H1 (cell line): ENCODE data around the gene MZT1. TPM values are rescaled to one million over a fixed set of nuclear protein-coding genes. Genes with fewer than 3 reads are reported as not detected.

Source experiments
- CTCF ChIA-PET: fragments of 300-600 bp; sonication (Branson Sonifier 250); formaldehyde crosslinking; loops from one replicate; lab custom pipeline; 2021; ENCODE audit not compliant: partially characterized antibody; lab: Charles Lee
- POLR2A ChIA-PET: fragments of 300-600 bp; sonication (Branson Sonifier 250); formaldehyde crosslinking; loops from one replicate; lab custom pipeline; 2021; ENCODE audit warnings: inconsistent platforms; ENCODE audit not compliant: partially characterized antibody; lab: Charles Lee
- DNase-seq, 2 experiments: peaks; one replicate each; pipeline versions ENCODE4 v3.0.0 to v3.0.0-alpha.2; 2010 to 2022; ENCODE audit warnings: low spot score in 2 of 2, low read depth in 1 of 2, mixed read lengths in 1 of 2
- FAIRE-seq: peaks from 2 replicates; lab custom pipeline; 2011; peaks lifted over from hg19 to GRCh38; lab: Jason Lieb, UNC
- H2AFZ ChIP-seq: 2 replicates; pipeline ENCODE4 v1.8.1; 2012; ENCODE audit warnings: low read length, inconsistent platforms
- H2AK5ac ChIP-seq: 2 replicates; pipeline ENCODE4 v1.6.1; 2013; ENCODE audit warnings: low read depth, low read length
- H2BK120ac ChIP-seq: replicated peaks from 2 replicates; pipeline ENCODE3; 2013; ENCODE audit warnings: low read depth, low read length, inconsistent platforms
- H2BK12ac ChIP-seq: 2 replicates; pipeline ENCODE4 v1.6.1; 2013; ENCODE audit warnings: low read depth, low read length
- H2BK15ac ChIP-seq: 2 replicates; pipeline ENCODE4 v1.6.1; 2013; ENCODE audit warnings: low read length
- H2BK20ac ChIP-seq: 2 replicates; pipeline ENCODE4 v1.6.1; 2013; ENCODE audit warnings: low read length
- H2BK5ac ChIP-seq: 2 replicates; pipeline ENCODE4 v1.6.1; 2013; ENCODE audit warnings: low read depth, low read length
- H3K14ac ChIP-seq: 2 replicates; pipeline ENCODE4 v1.6.1; 2013; ENCODE audit warnings: inconsistent platforms; ENCODE audit not compliant: insufficient read length
- H3K18ac ChIP-seq: 2 replicates; pipeline ENCODE4 v1.6.1; 2013; ENCODE audit warnings: low read length; ENCODE audit errors: extremely low read depth
- H3K23ac ChIP-seq: 2 replicates; pipeline ENCODE4 v1.6.1; 2013; ENCODE audit warnings: inconsistent platforms; ENCODE audit not compliant: insufficient read length
- H3K23me2 ChIP-seq: 2 replicates; pipeline ENCODE4 v1.6.1; 2013; ENCODE audit warnings: low read depth, low read length
- H3K27ac ChIP-seq: 2 replicates; pipeline ENCODE4 v1.6.1; 2011; ENCODE audit warnings: low read depth, low read length, inconsistent platforms
- H3K27me3 ChIP-seq, 4 experiments: replicated peaks in 1 of 4; 1 replicate in 1 of 4; 2 replicates in 3 of 4; pipeline versions ENCODE4 v1.6.1 to v1.8.1; 2011 to 2013; ENCODE audit warnings: low read length in 3 of 4, mild to moderate bottlenecking in 3 of 4, inconsistent platforms in 2 of 4, mixed read lengths in 2 of 4, moderate library complexity in 1 of 4; ENCODE audit not compliant: control insufficient read depth in 3 of 4, insufficient read depth in 3 of 4; ENCODE audit errors: extremely low read depth in 1 of 4
- H3K36me3 ChIP-seq, 4 experiments: 2 replicates each; pipeline versions ENCODE4 v1.6.1 to v1.8.1; 2011 to 2013; ENCODE audit warnings: mild to moderate bottlenecking in 4 of 4, low read length in 3 of 4, moderate library complexity in 2 of 4, control low read depth in 1 of 4, inconsistent platforms in 1 of 4; ENCODE audit not compliant: insufficient read depth in 4 of 4, control insufficient read depth in 2 of 4
- H3K4ac ChIP-seq: replicated peaks from 2 replicates; pipeline ENCODE3; 2013; ENCODE audit warnings: low read length, low read depth, mixed read lengths, inconsistent platforms; ENCODE audit not compliant: insufficient read length
- H3K4me1 ChIP-seq, 4 experiments: replicated peaks in 1 of 4; 1 replicate in 1 of 4; 2 replicates in 3 of 4; pipeline versions ENCODE4 v1.6.1 to v1.8.1; 2011 to 2013; ENCODE audit warnings: low read length in 3 of 4, inconsistent platforms in 2 of 4, mixed read lengths in 1 of 4; ENCODE audit not compliant: insufficient read depth in 4 of 4, control insufficient read depth in 3 of 4
- H3K4me2 ChIP-seq, 2 experiments: 2 replicates each; pipeline versions ENCODE4 v1.6.1 to v1.8.1; 2011 to 2013; ENCODE audit warnings: low read depth in 2 of 2, low read length in 2 of 2, control low read depth in 1 of 2, inconsistent platforms in 1 of 2, mild to moderate bottlenecking in 1 of 2; ENCODE audit not compliant: insufficient read depth in 1 of 2
- H3K4me3 ChIP-seq, 4 experiments: fragments of 200-600, 300-600 bp in 1 of 4; sonication (generic), shearing (Covaris generic), sonication (Bioruptor Twin) in 1 of 4; 2 replicates each; pipeline versions ENCODE4 v1.5.1 to v1.8.1; 2011 to 2016; ENCODE audit warnings: low read length in 4 of 4, low read depth in 3 of 4, control low read depth in 2 of 4, inconsistent platforms in 2 of 4, mild to moderate bottlenecking in 2 of 4, mixed read lengths in 1 of 4, moderate library complexity in 1 of 4; ENCODE audit not compliant: insufficient read depth in 2 of 4; ENCODE audit errors: extremely low read depth in 1 of 4
- H3K56ac ChIP-seq: replicated peaks from 2 replicates; pipeline ENCODE3; 2013; ENCODE audit warnings: low read depth, mild to moderate bottlenecking, mixed read lengths, low read length, inconsistent platforms; ENCODE audit not compliant: insufficient read length
- H3K79me1 ChIP-seq: 2 replicates; pipeline ENCODE4 v1.6.1; 2013; ENCODE audit warnings: low read depth, low read length, control low read depth
- H3K79me2 ChIP-seq, 2 experiments: 2 replicates each; pipeline versions ENCODE4 v1.6.1 to v1.8.1; 2012 to 2013; ENCODE audit warnings: low read length in 2 of 2, mild to moderate bottlenecking in 2 of 2, inconsistent platforms in 1 of 2; ENCODE audit not compliant: insufficient read depth in 2 of 2, control insufficient read depth in 1 of 2
- H3K9ac ChIP-seq, 4 experiments: replicated peaks in 1 of 4; 1 replicate in 1 of 4; 2 replicates in 3 of 4; pipeline versions ENCODE4 v1.6.1 to v1.8.1; 2011 to 2013; ENCODE audit warnings: low read depth in 3 of 4, low read length in 3 of 4, control low read depth in 2 of 4, mild to moderate bottlenecking in 2 of 4, moderate library complexity in 2 of 4, inconsistent platforms in 1 of 4; ENCODE audit errors: extremely low read depth in 1 of 4
- H3K9me3 ChIP-seq, 2 experiments: 2 replicates each; pipeline versions ENCODE4 v1.6.1 to v1.8.1; 2012 to 2013; ENCODE audit warnings: mild to moderate bottlenecking in 2 of 2, moderate library complexity in 2 of 2, control low read depth in 1 of 2, inconsistent platforms in 1 of 2, low read depth in 1 of 2, low read length in 1 of 2, mixed read lengths in 1 of 2; ENCODE audit not compliant: insufficient read depth in 2 of 2
- H4K20me1 ChIP-seq, 2 experiments: replicated peaks in 1 of 2; 2 replicates each; pipeline versions ENCODE3 to v1.8.1; 2011 to 2013; ENCODE audit warnings: inconsistent platforms in 2 of 2, low read length in 2 of 2, mild to moderate bottlenecking in 1 of 2; ENCODE audit not compliant: insufficient read depth in 2 of 2, control insufficient read depth in 1 of 2
- H4K5ac ChIP-seq: 2 replicates; pipeline ENCODE4 v1.6.1; 2013; ENCODE audit warnings: low read length, low read depth, mixed read lengths, inconsistent platforms; ENCODE audit not compliant: insufficient read length
- H4K8ac ChIP-seq: 2 replicates; pipeline ENCODE4 v1.8.0; 2013; ENCODE audit warnings: mild to moderate bottlenecking, moderate library complexity, low read length, inconsistent platforms; ENCODE audit not compliant: insufficient read depth; ENCODE audit errors: extremely low read depth
- H4K91ac ChIP-seq: replicated peaks from 2 replicates; pipeline ENCODE3; 2013; ENCODE audit warnings: low read length, mixed read lengths, inconsistent platforms; ENCODE audit not compliant: insufficient read length
- ASH2L ChIP-seq: fragments of 200-600, 300-600 bp; sonication (generic); IDR thresholded peaks from one replicate; pipeline ENCODE4 v1.7.1; 2017; ENCODE audit warnings: low read length
- CREB1 ChIP-seq: IDR thresholded peaks from 2 replicates; pipeline ENCODE4 v1.6.1; 2012; ENCODE audit warnings: inconsistent platforms
- CTBP2 ChIP-seq: IDR thresholded peaks from 2 replicates; pipeline ENCODE4 v1.7.0; 2011; ENCODE audit warnings: borderline replicate concordance, mild to moderate bottlenecking, moderate library complexity, mixed read lengths, low read length; ENCODE audit not compliant: insufficient read depth, insufficient read length
- GTF2F1 ChIP-seq: IDR thresholded peaks from 2 replicates; pipeline ENCODE4 v1.6.1; 2012; ENCODE audit warnings: low read depth, low read length, improper control_type of control experiment, borderline replicate concordance
- KDM5A ChIP-seq: fragments of 200-600 bp; IDR thresholded peaks from 2 replicates; pipeline ENCODE4 v1.7.1; 2012; ENCODE audit warnings: mild to moderate bottlenecking, low read length, inconsistent platforms, mixed read lengths
- RBBP5 ChIP-seq: IDR thresholded peaks from 2 replicates; pipeline ENCODE4 v1.7.1; 2012; ENCODE audit warnings: low read depth, mild to moderate bottlenecking, inconsistent platforms, low read length, moderate library complexity, borderline replicate concordance
- RFX5 ChIP-seq: IDR thresholded peaks from 2 replicates; pipeline ENCODE4 v1.6.1; 2011; ENCODE audit warnings: low read depth, low read length, improper control_type of control experiment, borderline replicate concordance
- RXRA ChIP-seq: IDR thresholded peaks from 2 replicates; pipeline ENCODE4 v1.6.1; 2011; ENCODE audit warnings: low read depth, mild to moderate bottlenecking, low read length, moderate library complexity; ENCODE audit not compliant: insufficient read depth
- SAP30 ChIP-seq: fragments of 300-600 bp; sonication (generic); IDR thresholded peaks from 2 replicates; pipeline ENCODE4 v1.7.1; 2012; ENCODE audit warnings: low read length, moderate library complexity, mild to moderate bottlenecking, inconsistent platforms; ENCODE audit not compliant: insufficient read depth, insufficient replicate concordance
- TEAD4 ChIP-seq: IDR thresholded peaks from 2 replicates; pipeline ENCODE4 v1.6.1; 2012; ENCODE audit warnings: low read depth, low read length, inconsistent platforms, mixed read lengths
- WGBS, 2 experiments: shearing (Covaris generic) in 1 of 2; methylation state at CpG; one replicate each; pipeline versions ENCODE4 v1.1.6 to v1.1.7; 2013 to 2015; ENCODE audit warnings: low lambda C conversion rate in 2 of 2, mixed read lengths in 2 of 2, inconsistent platforms in 1 of 2, low coverage in 1 of 2, missing lambda C conversion rate in 1 of 2; ENCODE audit not compliant: insufficient replicate concordance in 2 of 2, insufficient coverage in 1 of 2, insufficient read length in 1 of 2; ENCODE audit errors: extremely low coverage in 1 of 2, missing lambda C conversion rate in 1 of 2; 5-methylcytosine and 5-hydroxymethylcytosine counted together
- polyA plus RNA-seq, 7 experiments: library from polyadenylated mRNA; depleted of rRNA in 3 of 7; stranded (reverse) in 5 of 7; unstranded in 2 of 7; fragments of >200 nt in 5 of 7; fragments of 200-250 nt in 2 of 7; gene quantifications; 1 replicate in 5 of 7; 2 replicates in 1 of 7; 4 replicates in 1 of 7; pipeline versions ENCODE4 v1.2.1 to v1.2.3, GENCODE V29; 2011 to 2013; ENCODE audit warnings: missing spikeins in 2 of 7, mixed read lengths in 2 of 7
- total RNA-seq: library from RNA; stranded (reverse); fragmentation: NEBNext Ultra II Directional; extraction: Animal tissue kit (Norgen Biotek cat#: 25700); gene quantifications from 2 replicates; pipeline ENCODE4 v1.2.1, GENCODE V29; 2021

Gene MZT1
- total and polyA plus RNA-seq, 2 of the 8 experiments (the other 6 are each of a cell fraction or from before 2014, with no cell fraction given): 8.8 to 25.2 TPM

DNA sequence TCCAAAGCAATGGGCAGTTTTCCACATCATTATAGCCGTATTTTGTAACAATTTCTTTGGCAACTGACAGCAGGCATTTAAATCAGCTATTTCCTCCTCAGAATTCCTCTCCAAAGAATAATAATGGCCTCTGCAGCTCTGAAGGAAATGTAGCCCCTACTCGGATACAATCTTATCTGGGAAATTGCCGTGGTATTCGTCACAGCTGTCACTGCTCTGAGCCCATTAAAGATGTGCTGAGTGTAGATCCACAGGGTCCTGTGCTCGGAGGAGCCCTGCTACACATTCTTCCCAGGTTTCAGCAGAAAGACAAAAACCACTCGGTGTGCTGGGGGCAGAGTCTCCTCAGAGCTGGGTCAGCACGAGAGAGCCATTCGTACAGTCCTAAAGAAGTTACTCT lies 33.1 kb downstream of the MZT1 start:
- Histone ChIP-seq H3K14ac (no peak overlapping the region), H2AFZ (no peak overlapping the region), H3K9ac (no peak overlapping the region), H3K9me3 (peaks cover 19 to 24% of the 10 kb centered on the region in 2 experiments), H2BK12ac (no peak overlapping the region), H3K27ac (no peak overlapping the region), H4K91ac (no peak overlapping the region), H3K18ac (no peak overlapping the region), H3K79me2 (no peaks in the 10 kb centered on the region), H3K23me2 (no peaks in the 10 kb centered on the region; the same call in 1 of the 2 replicates), H3K23ac (no peak overlapping the region), H2BK15ac (no peak overlapping the region), H2AK5ac (no peak overlapping the region), H3K56ac (no peak overlapping the region), H2BK5ac (no peak overlapping the region), H2BK120ac (no peak overlapping the region), H3K4me1 (no peaks in the 10 kb centered on the region), H3K4me3 (no peak overlapping the region), H3K36me3 (no peaks in the 10 kb centered on the region; a peak in 2 of 8 replicates), H3K79me1 (no peaks in the 10 kb centered on the region), H4K5ac (no peak overlapping the region), H2BK20ac (no peak overlapping the region), H4K20me1 (no peaks in the 10 kb centered on the region), H3K27me3 (no peaks in the 10 kb centered on the region), H3K4me2 (no peak overlapping the region), H3K4ac (no peak overlapping the region), H4K8ac (no peak overlapping the region)
- 91% methylated on average over 8 of the region's 8 CpGs; no CpG with 5 or more reads in 1 of the 2 experiments for WGBS, 2 experiments
- ChIA-PET CTCF (interaction anchor here (0.7 to 1.8 kb wide), 3 partner anchors 9 to 392 kb away, joined by 3 to 7 read pairs (median 6); no protein-coding TSS in a partner anchor), POLR2A (no interaction called here)
- FAIRE-seq (no peak), DNase-seq (no peak)
- TF ChIP-seq SAP30 (no peak), ASH2L (no peak), CREB1 (no peak), KDM5A (no peak), RBBP5 (no peak), CTBP2 (no peak), TEAD4 (no peak), GTF2F1 (no peak), RFX5 (no peak), RXRA (no peak)
